Erythroblast (primary cell): Measurements from ENCODE around the gene BGLAP.

Experiments used
- GATA1 ChIP-seq: IDR thresholded peaks from 2 replicates; pipeline ENCODE4 v1.6.1; 2011; ENCODE audit warnings: low read depth, mild to moderate bottlenecking, control low read depth, low read length, moderate library complexity
- POLR2A ChIP-seq: IDR thresholded peaks from 2 replicates; pipeline ENCODE4 v1.6.1; 2011; ENCODE audit warnings: mild to moderate bottlenecking, low read length

- no peak for TF ChIP-seq POLR2A
- TF ChIP-seq GATA1: no peak
Measured at GRCh38 chr1:156214024-156214748, 27.8 kb upstream of the BGLAP start.
